HepG2 (cell line): ENCODE data around the gene VTN. TPM values are rescaled to one million over a fixed set of nuclear protein-coding genes. Genes with fewer than 3 reads are reported as not detected.

Experiments
- ARHGAP35 ChIP-seq: sonication (generic); formaldehyde crosslinking; IDR thresholded peaks from 2 replicates; pipeline ENCODE4 v1.9.0; 2022; ENCODE audit warnings: mild to moderate bottlenecking, inconsistent platforms, moderate library complexity, missing genetic modification reagents, borderline replicate concordance
- ARID4A ChIP-seq: sonication (generic); formaldehyde crosslinking; IDR thresholded peaks from 2 replicates; pipeline ENCODE4 v1.5.0; 2020; ENCODE audit warnings: mild to moderate bottlenecking, missing genetic modification reagents, borderline replicate concordance
- GTF3A ChIP-seq: sonication (generic); formaldehyde crosslinking; conservative IDR thresholded peaks from 2 replicates; pipeline ENCODE4 v1.4.0; 2020; ENCODE audit warnings: mild to moderate bottlenecking, missing genetic modification reagents
- HNRNPK ChIP-seq: fragments of 200-400 bp; formaldehyde crosslinking; IDR thresholded peaks from 2 replicates; pipeline ENCODE4 v1.6.1; 2018; ENCODE audit warnings: low read length, low read depth, moderate library complexity, mild to moderate bottlenecking; ENCODE audit not compliant: poor library complexity, severe bottlenecking
- HNRNPL ChIP-seq: fragments of 200-400 bp; formaldehyde crosslinking; IDR thresholded peaks from 2 replicates; pipeline ENCODE4 v1.6.1; 2017; ENCODE audit warnings: mild to moderate bottlenecking, low read depth, low read length
- MED8 ChIP-seq: sonication (generic); formaldehyde crosslinking; IDR thresholded peaks from 2 replicates; pipeline ENCODE4 v1.8.1; 2023; ENCODE audit warnings: mild to moderate bottlenecking, missing genetic modification reagents; ENCODE audit not compliant: insufficient replicate concordance
- MXI1 ChIP-seq: IDR thresholded peaks from 3 replicates; pipeline ENCODE4 v1.6.1; 2012; ENCODE audit warnings: low read depth, low read length, inconsistent platforms, borderline replicate concordance
- NFYC ChIP-seq: IDR thresholded peaks from 2 replicates; pipeline ENCODE4 v1.6.1; 2016; ENCODE audit warnings: missing genetic modification reagents, missing compliant biosample characterization
- SALL1 ChIP-seq: sonication (generic); formaldehyde crosslinking; IDR thresholded peaks from 2 replicates; pipeline ENCODE4 v1.8.0; 2022; ENCODE audit warnings: mild to moderate bottlenecking, missing genetic modification reagents
- SRF ChIP-seq: IDR thresholded peaks from 2 replicates; pipeline ENCODE4 v1.6.1; 2011; ENCODE audit warnings: mild to moderate bottlenecking, low read depth, low read length, moderate library complexity
- TRAFD1 ChIP-seq: sonication (generic); formaldehyde crosslinking; IDR thresholded peaks from 2 replicates; pipeline ENCODE4 v1.5.1; 2020; ENCODE audit warnings: missing genetic modification reagents, mild to moderate bottlenecking, borderline replicate concordance
- ZC3H13 ChIP-seq: sonication (generic); formaldehyde crosslinking; IDR thresholded peaks from 2 replicates; pipeline ENCODE4 v1.8.1; 2023; ENCODE audit warnings: mild to moderate bottlenecking, missing genetic modification reagents, moderate library complexity
- ZFP36 ChIP-seq: fragments of 150-350 bp; IDR thresholded peaks from 2 replicates; pipeline ENCODE4 v1.6.1; 2018; ENCODE audit warnings: borderline replicate concordance, low read length, low read depth; ENCODE audit not compliant: partially characterized antibody
- ZFP82 ChIP-seq: sonication (generic); formaldehyde crosslinking; IDR thresholded peaks from 2 replicates; pipeline ENCODE4 v1.5.1; 2020; ENCODE audit warnings: mild to moderate bottlenecking, missing genetic modification reagents, borderline replicate concordance
- ZNF282 ChIP-seq: fragments of 450-650 bp; IDR thresholded peaks from 2 replicates; pipeline ENCODE4 v1.6.1; 2018; ENCODE audit not compliant: partially characterized antibody
- ZNF343 ChIP-seq: sonication (generic); formaldehyde crosslinking; IDR thresholded peaks from 2 replicates; pipeline ENCODE4 v1.4.0; 2020; ENCODE audit warnings: mild to moderate bottlenecking, missing genetic modification reagents
- ZNF446 ChIP-seq: sonication (generic); formaldehyde crosslinking; IDR thresholded peaks from 2 replicates; pipeline ENCODE4 v1.5.0; 2020; ENCODE audit warnings: mild to moderate bottlenecking, missing genetic modification reagents
- ZNF484 ChIP-seq: sonication (generic); formaldehyde crosslinking; IDR thresholded peaks from 2 replicates; pipeline ENCODE4 v1.5.1; 2020; ENCODE audit warnings: mild to moderate bottlenecking, low read depth, missing genetic modification reagents, borderline replicate concordance
- ZNF709 ChIP-seq: sonication (generic); formaldehyde crosslinking; IDR thresholded peaks from 2 replicates; pipeline ENCODE4 v1.5.0; 2020; ENCODE audit warnings: mild to moderate bottlenecking, missing genetic modification reagents
- ZNF776 ChIP-seq: sonication (generic); formaldehyde crosslinking; IDR thresholded peaks from 2 replicates; pipeline ENCODE4 v1.4.0; 2020; ENCODE audit warnings: mild to moderate bottlenecking, missing genetic modification reagents
- ZNF83 ChIP-seq: sonication (generic); formaldehyde crosslinking; IDR thresholded peaks from 2 replicates; pipeline ENCODE4 v1.4.0; 2020; ENCODE audit warnings: missing genetic modification reagents, mild to moderate bottlenecking, borderline replicate concordance
- polyA plus RNA-seq, 8 experiments: library from polyadenylated mRNA; depleted of rRNA in 3 of 8; stranded (reverse) in 7 of 8; unstranded in 1 of 8; fragments of >200 nt; fragmentation: Illumina TruSeq in 4 of 8; extraction: Trizol in 4 of 8; gene quantifications; 2 replicates each; pipeline versions ENCODE4 v1.2.1 to v1.2.3, GENCODE V29; 2011 to 2016; ENCODE audit warnings: low read depth in 4 of 8, missing spikeins in 1 of 8, mixed read lengths in 1 of 8; ENCODE audit not compliant: insufficient read depth in 1 of 8
- total RNA-seq, 5 experiments: library from RNA; depleted of rRNA; stranded (reverse); fragments of >200 nt; fragmentation: Illumina TruSeq; extraction: Trizol; gene quantifications; 2 replicates each; pipeline ENCODE4 v1.2.3, GENCODE V29; 2016; ENCODE audit warnings: low read depth in 1 of 5

VTN gene
- total and polyA plus RNA-seq, 2 of the 13 experiments (the other 11 are each of a cell fraction or from before 2014, with no cell fraction given): 108 to 131 TPM

GRCh38 chr17:28371245-28372202 is 1.4 kb upstream of the VTN start, which contains the start of gene SARM1 (continued):
- TF ChIP-seq HNRNPL (no peak), SALL1 (no peak), ZNF446 (CRISPR knock-in tag) (no peak), HNRNPK (peak; percentile 60), ARHGAP35 (CRISPR knock-in tag) (no peak), ARID4A (CRISPR knock-in tag) (no peak; the same call in 1 of the 2 replicates), ZFP82 (CRISPR knock-in tag) (no peak), GTF3A (CRISPR knock-in tag) (no peak; the same call in 1 of the 2 replicates), MED8 (CRISPR knock-in tag) (no peak), ZNF709 (no peak), ZNF83 (CRISPR knock-in tag) (no peak), NFYC (CRISPR knock-in tag) (no peak), TRAFD1 (CRISPR knock-in tag) (no peak), ZNF282 (no peak), SRF (0 out of 2 replicates have a peak, but pooled peaks have one; percentile 3), ZFP36 (no peak), MXI1 (peak; percentile 41; the same call in 1 of the 3 replicates), ZNF484 (CRISPR knock-in tag) (no peak), ZNF343 (CRISPR knock-in tag) (no peak), ZNF776 (CRISPR knock-in tag) (no peak), ZC3H13 (CRISPR knock-in tag) (no peak)
